ENCODE measurements around the gene XXYLT1.

Gene XXYLT1

GRCh38 chr3:195061756-195062655 is 209.0 kb downstream of the XXYLT1 start:
- no peaks in the 10 kb centered on the region for H3K4me1 ChIP-seq (ENCODE audit: control insufficient read depth, insufficient read depth, low read length)
- POLR2A ChIA-PET = interaction anchor here (0.5 to 0.6 kb wide), 3 partner anchors 7 to 1114 kb away, joined by 3 to 8 read pairs (median 7); no protein-coding TSS in a partner anchor

GRCh38 chr3:195060531-195061291 is 210.2 kb downstream of the XXYLT1 start:
- H3K27ac ChIP-seq (ENCODE audit: extremely low read depth, low read depth, low read length) = no peak overlapping the region
- H3K4me1 ChIP-seq (ENCODE audit: control insufficient read depth, insufficient read depth, low read length) = no peaks in the 10 kb centered on the region
- no peak overlapping the region for H3K4me3 ChIP-seq (ENCODE audit: low read depth, low read length)
- TF ChIP-seq CTCF (tag by site-specific recombination; IDR thresholded peaks at IDR 0.05) = peak; percentile 45
- TF ChIP-seq ZNF433 (tag by site-specific recombination; IDR thresholded peaks at IDR 0.05; ENCODE audit: low read depth) = no peak
- no peaks in the 10 kb centered on the region for H3K36me3 ChIP-seq (ENCODE audit: control insufficient read depth in 2 of 2, insufficient read depth in 1 of 2, low read length in 2 of 2)
- no peaks in the 10 kb centered on the region for H3K9me3 ChIP-seq (ENCODE audit: control insufficient read depth, insufficient read depth, low read depth, low read length)
- POLR2A ChIA-PET = interaction anchor here (0.6 kb wide), 1 partner anchor 1113 kb away, joined by 8 read pairs; no protein-coding TSS in a partner anchor
- CTCF ChIA-PET = no interaction called here

More at GRCh38 chr3:195061756-195062655, 209.0 kb downstream of the XXYLT1 start:
- Histone ChIP-seq H3K27ac (ENCODE audit: extremely low read depth, low read depth, low read length) (no peak overlapping the region), H3K36me3 (ENCODE audit: control insufficient read depth in 2 of 2, insufficient read depth in 1 of 2, low read length in 2 of 2) (no peaks in the 10 kb centered on the region), H3K9me3 (ENCODE audit: control insufficient read depth, insufficient read depth, low read depth, low read length) (no peaks in the 10 kb centered on the region), H3K4me3 (ENCODE audit: low read depth, low read length) (no peak overlapping the region)
- CTCF ChIA-PET = no interaction called here
- no peak for TF ChIP-seq GFI1B (tag by site-specific recombination; IDR thresholded peaks at IDR 0.05)
- TF ChIP-seq ZNF16 (tag by site-specific recombination; IDR thresholded peaks at IDR 0.05; ENCODE audit: low read depth) = no peak
- TF ChIP-seq MYNN (tag by site-specific recombination; IDR thresholded peaks at IDR 0.05; ENCODE audit: borderline replicate concordance) = no peak
- TF ChIP-seq ZNF473 (tag by site-specific recombination; IDR thresholded peaks at IDR 0.05) = no peak
- TF ChIP-seq SP7 (tag by site-specific recombination; IDR thresholded peaks at IDR 0.05) = no peak

DNA sequence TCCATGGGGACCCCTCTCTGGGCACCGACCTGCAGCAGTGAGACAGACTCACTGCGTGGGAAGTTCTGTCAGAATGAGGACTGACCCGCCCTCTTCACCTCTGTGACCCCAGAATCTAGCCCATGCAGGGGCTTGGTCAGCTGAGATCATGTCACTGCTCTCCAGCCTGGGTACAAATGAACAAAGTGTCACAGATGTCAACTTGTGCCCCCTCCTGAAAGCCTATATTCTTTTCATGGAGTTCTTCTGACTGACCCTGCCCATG is 210.8 kb downstream of the XXYLT1 start:
- Histone ChIP-seq H3K4me3 (ENCODE audit: low read depth, low read length) (no peak overlapping the region), H3K27ac (ENCODE audit: extremely low read depth, low read depth, low read length) (no peak overlapping the region), H3K4me1 (ENCODE audit: control insufficient read depth, insufficient read depth, low read length) (no peaks in the 10 kb centered on the region), H3K36me3 (ENCODE audit: control insufficient read depth in 2 of 2, insufficient read depth in 1 of 2, low read length in 2 of 2) (no peaks in the 10 kb centered on the region), H3K9me3 (ENCODE audit: control insufficient read depth, insufficient read depth, low read depth, low read length) (no peaks in the 10 kb centered on the region)
- ChIA-PET CTCF (no interaction called here), POLR2A (no interaction called here)
- TF ChIP-seq, protein P1, sequence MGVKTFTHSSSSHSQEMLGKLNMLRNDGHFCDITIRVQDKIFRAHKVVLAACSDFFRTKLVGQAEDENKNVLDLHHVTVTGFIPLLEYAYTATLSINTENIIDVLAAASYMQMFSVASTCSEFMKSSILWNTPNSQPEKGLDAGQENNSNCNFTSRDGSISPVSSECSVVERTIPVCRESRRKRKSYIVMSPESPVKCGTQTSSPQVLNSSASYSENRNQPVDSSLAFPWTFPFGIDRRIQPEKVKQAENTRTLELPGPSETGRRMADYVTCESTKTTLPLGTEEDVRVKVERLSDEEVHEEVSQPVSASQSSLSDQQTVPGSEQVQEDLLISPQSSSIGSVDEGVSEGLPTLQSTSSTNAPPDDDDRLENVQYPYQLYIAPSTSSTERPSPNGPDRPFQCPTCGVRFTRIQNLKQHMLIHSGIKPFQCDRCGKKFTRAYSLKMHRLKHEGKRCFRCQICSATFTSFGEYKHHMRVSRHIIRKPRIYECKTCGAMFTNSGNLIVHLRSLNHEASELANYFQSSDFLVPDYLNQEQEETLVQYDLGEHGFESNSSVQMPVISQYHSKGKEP (tag by site-specific recombination; IDR thresholded peaks at IDR 0.05) = no peak
- TF ChIP-seq, protein P2, sequence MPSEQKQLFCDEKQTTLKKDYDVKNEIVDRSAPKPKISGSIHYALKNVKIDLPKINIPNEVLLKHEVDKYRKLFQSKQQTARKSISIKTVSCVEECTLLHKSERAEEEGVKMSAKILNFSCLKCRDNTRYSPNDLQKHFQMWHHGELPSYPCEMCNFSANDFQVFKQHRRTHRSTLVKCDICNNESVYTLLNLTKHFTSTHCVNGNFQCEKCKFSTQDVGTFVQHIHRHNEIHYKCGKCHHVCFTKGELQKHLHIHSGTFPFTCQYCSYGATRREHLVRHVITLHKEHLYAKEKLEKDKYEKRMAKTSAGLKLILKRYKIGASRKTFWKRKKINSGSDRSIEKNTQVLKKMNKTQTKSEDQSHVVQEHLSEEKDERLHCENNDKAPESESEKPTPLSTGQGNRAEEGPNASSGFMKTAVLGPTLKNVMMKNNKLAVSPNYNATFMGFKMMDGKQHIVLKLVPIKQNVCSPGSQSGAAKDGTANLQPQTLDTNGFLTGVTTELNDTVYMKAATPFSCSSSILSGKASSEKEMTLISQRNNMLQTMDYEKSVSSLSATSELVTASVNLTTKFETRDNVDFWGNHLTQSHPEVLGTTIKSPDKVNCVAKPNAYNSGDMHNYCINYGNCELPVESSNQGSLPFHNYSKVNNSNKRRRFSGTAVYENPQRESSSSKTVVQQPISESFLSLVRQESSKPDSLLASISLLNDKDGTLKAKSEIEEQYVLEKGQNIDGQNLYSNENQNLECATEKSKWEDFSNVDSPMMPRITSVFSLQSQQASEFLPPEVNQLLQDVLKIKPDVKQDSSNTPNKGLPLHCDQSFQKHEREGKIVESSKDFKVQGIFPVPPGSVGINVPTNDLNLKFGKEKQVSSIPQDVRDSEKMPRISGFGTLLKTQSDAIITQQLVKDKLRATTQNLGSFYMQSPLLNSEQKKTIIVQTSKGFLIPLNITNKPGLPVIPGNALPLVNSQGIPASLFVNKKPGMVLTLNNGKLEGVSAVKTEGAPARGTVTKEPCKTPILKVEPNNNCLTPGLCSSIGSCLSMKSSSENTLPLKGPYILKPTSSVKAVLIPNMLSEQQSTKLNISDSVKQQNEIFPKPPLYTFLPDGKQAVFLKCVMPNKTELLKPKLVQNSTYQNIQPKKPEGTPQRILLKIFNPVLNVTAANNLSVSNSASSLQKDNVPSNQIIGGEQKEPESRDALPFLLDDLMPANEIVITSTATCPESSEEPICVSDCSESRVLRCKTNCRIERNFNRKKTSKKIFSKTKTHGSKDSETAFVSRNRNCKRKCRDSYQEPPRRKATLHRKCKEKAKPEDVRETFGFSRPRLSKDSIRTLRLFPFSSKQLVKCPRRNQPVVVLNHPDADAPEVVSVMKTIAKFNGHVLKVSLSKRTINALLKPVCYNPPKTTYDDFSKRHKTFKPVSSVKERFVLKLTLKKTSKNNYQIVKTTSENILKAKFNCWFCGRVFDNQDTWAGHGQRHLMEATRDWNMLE (tag by site-specific recombination; conservative IDR thresholded peaks at IDR 0.05; ENCODE audit: low read depth) = no peak
- no peak for TF ChIP-seq SETDB1 (IDR thresholded peaks at IDR 0.05; ENCODE audit: insufficient read length, low read length)
- no peak for TF ChIP-seq ZFP41 (tag by site-specific recombination; IDR thresholded peaks at IDR 0.05; ENCODE audit: borderline replicate concordance)
- TF ChIP-seq WT1 (tag by site-specific recombination; IDR thresholded peaks at IDR 0.05) = no peak
- no peak for TF ChIP-seq SP3 (tag by site-specific recombination; IDR thresholded peaks at IDR 0.05)
- TF ChIP-seq HOXC10 (CRISPR knock-in tag; IDR thresholded peaks at IDR 0.05) = no peak

All from HEK293 (cell line).